Nephron (organoid): ENCODE data around the gene BORCS5.

ENCODE experiments used
- H3K27ac Mint-ChIP-seq, 3 experiments: 2 replicates each; pipeline ENCODE4 v1.8.0; 2020; ENCODE audit warnings: mixed read lengths in 3 of 3, mild to moderate bottlenecking in 2 of 3, moderate library complexity in 1 of 3
- H3K27me3 Mint-ChIP-seq: 2 replicates; pipeline ENCODE4 v1.8.0; 2021; ENCODE audit warnings: low read depth, mild to moderate bottlenecking, moderate library complexity, mixed read lengths
- H3K36me3 Mint-ChIP-seq: 2 replicates; pipeline ENCODE4 v1.8.0; 2020; ENCODE audit warnings: low read depth, mixed read lengths
- H3K4me1 Mint-ChIP-seq: 2 replicates; pipeline ENCODE4 v1.8.0; 2020; ENCODE audit warnings: mixed read lengths
- H3K4me3 Mint-ChIP-seq, 3 experiments: 2 replicates each; pipeline ENCODE4 v1.8.0; 2020; ENCODE audit warnings: mild to moderate bottlenecking in 3 of 3, mixed read lengths in 3 of 3, moderate library complexity in 2 of 3
- H3K9me3 Mint-ChIP-seq: 2 replicates; pipeline ENCODE4 v1.8.0; 2020; ENCODE audit warnings: mixed read lengths
- CTCF ChIP-seq, 3 experiments: fragments of 200-600 bp; sonication (generic); IDR thresholded peaks; one replicate each; pipeline ENCODE4 v1.5.0; 2021; ENCODE audit warnings: antibody characterized with exemption in 3 of 3; ENCODE audit not compliant: unreplicated experiment in 3 of 3

Gene BORCS5

GRCh38 chr12:12502815-12503151, 145.9 kb downstream of the BORCS5 start:
- Mint-ChIP-seq H3K9me3 (no peaks in the 10 kb centered on the region), H3K36me3 (peaks cover 10% of the 10 kb centered on the region), H3K27ac (no peak overlapping the region), H3K4me3 (no peak overlapping the region), H3K4me1 (peaks cover 19% of the 10 kb centered on the region), H3K27me3 (no peaks in the 10 kb centered on the region)
- no peak for TF ChIP-seq CTCF (IDR thresholded peaks at IDR 0.05; ENCODE audit: unreplicated experiment in 3 of 3)

DNA sequence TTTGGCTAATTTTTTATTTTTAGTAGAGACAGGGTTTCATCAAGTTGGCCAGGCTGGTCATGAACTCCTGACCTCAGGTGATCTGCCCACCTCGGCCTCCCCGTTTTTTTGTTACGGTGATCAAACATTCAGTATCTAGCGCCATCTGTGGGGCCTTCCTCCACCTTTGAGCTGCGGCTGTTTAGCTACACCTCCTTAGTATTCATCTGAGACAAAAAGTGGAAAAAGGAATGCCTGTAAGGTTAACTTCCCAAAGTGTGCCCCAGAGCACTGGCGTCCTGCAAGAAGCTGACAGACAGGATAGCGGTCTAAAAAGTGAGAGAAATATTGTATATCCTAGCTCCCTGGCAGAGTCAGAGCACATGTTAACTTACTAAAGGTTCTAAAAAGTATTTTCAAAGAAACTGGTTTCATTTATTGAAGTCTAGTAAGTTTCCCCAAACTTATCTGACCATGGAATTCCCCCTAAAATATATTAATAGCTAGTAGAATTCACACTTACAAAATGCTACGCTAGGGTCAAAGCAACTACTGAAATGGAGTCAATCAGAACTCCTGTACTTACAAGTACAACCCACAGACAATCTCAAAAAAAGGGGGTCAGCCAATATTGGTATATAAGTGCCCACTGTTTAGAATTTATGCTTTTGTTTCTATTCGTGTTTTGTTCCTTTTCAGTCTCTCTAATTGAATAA, 146.7 kb downstream of the BORCS5 start:
- no peak for TF ChIP-seq CTCF (IDR thresholded peaks at IDR 0.05; ENCODE audit: unreplicated experiment in 3 of 3)
- peaks cover 19% of the 10 kb centered on the region for H3K4me1 Mint-ChIP-seq
- no peaks in the 10 kb centered on the region for H3K27me3 Mint-ChIP-seq
- H3K9me3 Mint-ChIP-seq, result no peaks in the 10 kb centered on the region
- peak overlapping the region in 1 of 3 experiments; percentile 43 for H3K27ac Mint-ChIP-seq
- H3K36me3 Mint-ChIP-seq, result peaks cover 10% of the 10 kb centered on the region
- no peak overlapping the region for H3K4me3 Mint-ChIP-seq

DNA sequence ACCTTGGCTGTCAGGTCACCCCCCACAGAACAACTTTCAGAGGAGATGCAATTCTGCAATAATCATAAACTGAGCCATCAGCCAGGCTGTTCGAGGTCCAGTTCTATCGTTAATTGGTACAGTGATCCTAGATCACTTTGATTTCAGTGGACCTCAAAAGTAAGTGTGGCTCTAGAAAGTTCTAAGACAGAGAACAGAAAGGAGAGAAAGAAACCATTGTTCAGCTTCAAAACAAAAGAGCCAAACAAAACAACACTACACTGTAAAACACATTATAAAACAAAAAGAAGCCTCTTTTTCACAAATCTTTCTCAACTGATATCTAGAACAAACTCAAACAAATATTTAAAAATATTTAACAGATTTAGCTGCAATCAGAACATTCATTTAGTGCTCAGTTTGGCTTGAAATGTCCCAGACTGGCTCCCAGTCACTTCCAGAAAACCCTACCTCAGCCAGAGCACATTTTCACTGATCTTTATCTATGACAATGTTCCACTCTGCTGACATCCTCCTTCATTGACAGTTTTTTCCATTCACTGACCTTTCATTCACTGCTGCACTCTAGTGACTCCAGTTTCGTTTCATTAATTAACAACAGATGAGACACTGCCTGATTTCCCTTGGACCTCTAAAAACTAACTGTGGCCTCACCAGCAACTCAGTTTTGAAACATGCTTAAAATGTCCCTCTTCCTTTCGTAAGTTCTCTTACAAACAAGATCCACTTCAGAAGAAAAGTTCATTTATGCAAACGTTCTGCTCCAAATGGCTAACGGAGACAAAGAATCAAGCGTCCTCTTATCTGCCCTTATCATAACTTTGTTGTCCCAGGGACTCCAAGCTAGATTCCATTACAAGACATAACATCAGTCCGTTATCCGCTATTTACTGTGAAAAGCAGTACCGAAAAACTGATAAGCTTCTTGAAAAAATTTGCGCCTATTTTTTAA, 148.9 kb downstream of the BORCS5 start:
- Mint-ChIP-seq H3K36me3 (peaks cover 3% of the 10 kb centered on the region), H3K9me3 (no peaks in the 10 kb centered on the region), H3K4me3 (peak overlapping the region in 1 of 3 experiments; percentile 6), H3K4me1 (peaks cover 19% of the 10 kb centered on the region), H3K27me3 (no peaks in the 10 kb centered on the region), H3K27ac (peak overlapping the region; percentile 84 to 91 (median 90))
- no peak for TF ChIP-seq CTCF (IDR thresholded peaks at IDR 0.05; ENCODE audit: unreplicated experiment in 3 of 3)

DNA sequence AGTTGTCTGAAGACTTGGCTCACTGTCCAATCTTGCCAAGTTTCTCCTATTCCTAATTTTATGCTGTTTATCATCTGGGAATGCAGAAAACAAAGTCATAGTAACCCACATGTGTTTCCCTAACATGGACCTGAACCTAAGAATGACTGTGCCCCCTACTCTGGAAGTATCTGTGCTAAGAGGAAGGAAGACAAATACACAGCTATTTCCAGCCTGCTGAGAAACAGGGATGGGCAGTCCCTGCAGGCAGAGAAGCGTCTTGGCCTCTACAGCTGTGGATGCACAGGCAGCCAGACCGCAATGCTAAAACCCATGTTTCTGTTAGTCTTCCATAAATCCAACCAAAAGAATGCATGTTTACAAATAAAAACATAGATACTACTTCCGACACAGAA, 149.6 kb downstream of the BORCS5 start:
- peak overlapping the region; percentile 84 to 91 (median 90) for H3K27ac Mint-ChIP-seq
- no peaks in the 10 kb centered on the region for H3K27me3 Mint-ChIP-seq
- H3K4me1 Mint-ChIP-seq, result peaks cover 19% of the 10 kb centered on the region
- no peak for TF ChIP-seq CTCF (IDR thresholded peaks at IDR 0.05; ENCODE audit: unreplicated experiment in 3 of 3)
- peaks cover 3% of the 10 kb centered on the region for H3K36me3 Mint-ChIP-seq
- no peaks in the 10 kb centered on the region for H3K9me3 Mint-ChIP-seq
- H3K4me3 Mint-ChIP-seq, result peak overlapping the region in 2 of 3 experiments; percentile 21 to 31

DNA sequence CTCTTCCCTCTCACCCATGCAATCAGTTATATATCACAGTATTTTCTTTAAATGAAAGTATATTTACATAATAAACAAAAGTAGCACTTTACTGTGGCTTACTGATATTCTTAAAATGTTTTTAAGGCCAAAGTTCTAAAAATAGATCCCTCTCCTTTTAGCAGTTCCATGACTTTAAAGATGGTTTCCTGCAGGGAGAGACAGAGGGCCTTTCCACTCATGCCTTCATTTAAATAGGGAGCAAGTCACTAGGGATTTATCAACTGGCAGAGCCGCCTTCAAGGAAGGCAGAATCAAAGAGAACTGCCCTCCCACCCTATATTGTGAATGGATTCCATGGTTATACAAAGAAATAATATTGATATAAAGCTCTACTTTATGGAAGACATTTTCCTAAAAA, 150.2 kb downstream of the BORCS5 start:
- Mint-ChIP-seq H3K4me1 (peaks cover 19% of the 10 kb centered on the region), H3K9me3 (no peaks in the 10 kb centered on the region), H3K27me3 (no peaks in the 10 kb centered on the region), H3K27ac (peak overlapping the region; percentile 84 to 91 (median 90)), H3K36me3 (peaks cover 3% of the 10 kb centered on the region), H3K4me3 (no peak overlapping the region)
- no peak for TF ChIP-seq CTCF (IDR thresholded peaks at IDR 0.05; ENCODE audit: unreplicated experiment in 3 of 3)
